ENCODE measurements around the gene FLNB. TPM values are rescaled to one million over a fixed set of nuclear protein-coding genes. Genes with fewer than 3 reads are reported as not detected.

The FLNB gene
- total RNA-seq, 1 experiment from 2014 or later = 83.4 TPM

DNA sequence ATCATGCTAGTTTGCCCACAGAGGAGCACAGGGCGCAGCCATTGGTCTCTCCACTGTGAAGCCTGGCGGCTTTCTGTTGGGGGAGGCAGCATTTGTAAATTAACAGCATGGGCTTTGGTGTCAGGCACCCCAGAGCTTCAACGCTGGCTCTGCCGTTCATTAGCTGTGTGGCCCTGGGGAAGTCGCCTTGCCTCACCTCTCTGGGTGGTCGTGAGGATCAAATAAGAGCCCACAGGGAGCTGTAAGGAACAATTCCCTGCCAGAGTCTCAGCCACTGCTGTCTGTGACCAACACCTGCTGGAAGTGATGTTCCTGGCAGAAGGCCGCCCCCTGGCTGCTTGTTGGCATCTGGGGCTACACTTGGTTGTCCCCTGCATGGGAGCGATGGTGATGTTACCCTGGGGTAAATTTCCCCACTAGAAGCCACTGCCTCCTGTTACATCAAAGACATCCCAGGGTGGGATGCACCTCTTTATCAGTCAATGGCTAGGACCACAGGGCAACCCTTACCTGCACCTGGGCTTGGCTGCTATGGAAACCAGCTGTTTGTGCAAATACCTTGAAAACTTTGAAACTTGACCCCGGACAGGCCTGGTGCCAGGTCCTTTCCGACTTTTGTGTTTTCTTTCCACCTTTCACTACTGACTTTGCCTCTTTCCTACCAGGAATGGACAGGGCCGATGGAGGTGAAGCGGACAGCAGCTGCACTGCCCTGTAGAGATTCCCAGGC, 165.6 kb downstream of the FLNB start:
- no peaks in the 10 kb centered on the region for H3K9me3 ChIP-seq (ENCODE audit: control insufficient read depth, low read depth, low read length)
- Mint-ChIP-seq H3K4me3 (no peak overlapping the region), H3K36me3 (ENCODE audit: insufficient read depth in 1 of 3, low read depth in 3 of 3) (peaks cover 7 to 28% (median 18%) of the 10 kb centered on the region in 3 experiments), H3K27ac (peak overlapping the region; percentile 91 to 94 (median 92); a peak in 4 of 7 replicates), H3K4me1 (peaks cover 29 to 46% of the 10 kb centered on the region in 2 experiments), H3K27me3 (ENCODE audit: low read depth) (peaks cover 12% of the 10 kb centered on the region), H3K9me3 (no peaks in the 10 kb centered on the region)
- peak overlapping the region; percentile 24 for H3K18ac ChIP-seq (ENCODE audit: insufficient read length, low read depth, low read length)
- H3K79me2 ChIP-seq (ENCODE audit: insufficient read depth, low read length) = no peaks in the 10 kb centered on the region
- peaks cover 4% of the 10 kb centered on the region for H3K23me2 ChIP-seq (ENCODE audit: insufficient read length, low read depth, low read length, poor library complexity, severe bottlenecking)
- no peaks in the 10 kb centered on the region for H3K79me1 ChIP-seq (ENCODE audit: insufficient read depth, low read depth, low read length, poor library complexity, severe bottlenecking)
- TF ChIP-seq CTCF (conservative IDR thresholded peaks at IDR 0.05) = peak; percentile 66
- no peak overlapping the region for H4K5ac ChIP-seq (ENCODE audit: insufficient read length, low read depth, low read length)
- H4K91ac ChIP-seq (ENCODE audit: insufficient read length, low read depth, low read length) = no peak overlapping the region
- H2BK12ac ChIP-seq (ENCODE audit: insufficient read length, low read depth, low read length) = no peak overlapping the region
- WGBS (ENCODE audit: extremely low coverage, insufficient read length, low lambda C conversion rate) = no CpG with 5 or more reads among the region's 12 CpGs
- no peak overlapping the region for H2BK20ac ChIP-seq (ENCODE audit: low read depth, low read length, poor library complexity, severe bottlenecking)
- H3K56ac ChIP-seq (ENCODE audit: insufficient read length, low read depth, low read length) = no peak overlapping the region
- H4K8ac ChIP-seq (replicated peaks; ENCODE audit: insufficient read length, low read depth, low read length) = no peak overlapping the region
- H3T11ph ChIP-seq (ENCODE audit: low read length) = no peak overlapping the region
- peaks cover 3% of the 10 kb centered on the region; the same call in 1 of the 2 replicates for H3K4me1 ChIP-seq (ENCODE audit: insufficient read depth, low read length)
- H2AFZ ChIP-seq (ENCODE audit: low read length) = no peak overlapping the region
- H2BK5ac ChIP-seq (ENCODE audit: insufficient read length, low read length) = no peak overlapping the region
- H2BK15ac ChIP-seq (ENCODE audit: low read depth, low read length) = no peak overlapping the region
- H3K4ac ChIP-seq (ENCODE audit: low read depth, low read length) = no peak overlapping the region
- H3K27ac ChIP-seq (ENCODE audit: insufficient read length, low read depth, low read length) = no peak overlapping the region
- no peak overlapping the region for H2AK5ac ChIP-seq (ENCODE audit: insufficient read length, low read length)
- peak overlapping the region; percentile 14 for H2BK120ac ChIP-seq (ENCODE audit: low read depth, low read length, poor library complexity, severe bottlenecking)
- no peak overlapping the region for H3K4me2 ChIP-seq (ENCODE audit: insufficient read depth, insufficient read length, low read length)
- DNase-seq = peak; percentile 80
- H4K20me1 ChIP-seq (ENCODE audit: control insufficient read depth, insufficient read depth, insufficient read length) = no peaks in the 10 kb centered on the region
- no peak overlapping the region; the same call in 1 of the 2 replicates for H3K14ac ChIP-seq (ENCODE audit: insufficient read depth, low read length)
- H3K9ac ChIP-seq (ENCODE audit: extremely low read depth, insufficient read length, low read length) = no peak overlapping the region
- H3K23ac ChIP-seq (ENCODE audit: insufficient read length, low read depth, low read length) = no peak overlapping the region
- H3K27me3 ChIP-seq (ENCODE audit: insufficient read depth, low read length) = no peaks in the 10 kb centered on the region

Measured in H9 (cell line).